GM23248 (cell line): ENCODE results near the gene ATXN7.

Source experiments
- EZH2 ChIP-seq: fragments of 200-600 bp; sonication (generic); IDR thresholded peaks from 2 replicates; pipeline ENCODE4 v1.6.1; 2018; ENCODE audit warnings: antibody characterized with exemption, mild to moderate bottlenecking; ENCODE audit not compliant: insufficient read depth, poor library complexity, severe bottlenecking
- EZH2phosphoT487 ChIP-seq: fragments of 200-600 bp; sonication (generic); IDR thresholded peaks from 2 replicates; pipeline ENCODE4 v1.6.1; 2018; ENCODE audit warnings: antibody characterized with exemption, moderate library complexity, mild to moderate bottlenecking, low read depth; ENCODE audit not compliant: insufficient read depth

DNA sequence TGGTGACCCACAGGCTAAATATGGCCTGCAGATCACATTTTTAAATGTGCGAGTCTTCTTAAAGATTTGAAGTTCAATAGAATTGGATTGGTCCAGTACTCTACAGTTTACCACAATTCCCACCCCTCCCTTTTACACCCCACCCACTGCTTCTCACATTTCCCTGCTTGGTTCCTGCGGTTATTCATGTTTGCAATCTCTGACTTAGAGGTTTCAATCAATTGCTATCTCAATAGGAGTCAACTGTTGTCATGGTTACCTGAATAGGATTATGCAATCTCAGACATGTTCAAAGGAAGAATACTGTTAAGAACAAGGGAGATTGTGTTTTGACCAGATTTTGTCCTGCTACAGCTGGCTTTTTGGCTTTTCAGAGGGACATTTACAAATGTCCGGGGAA lies 49.4 kb upstream of the ATXN7 start:
- TF ChIP-seq EZH2: no peak
- TF ChIP-seq EZH2phosphoT487: no peak
